Activated naive CD8-positive, alpha-beta T cell treated with anti-CD3 and anti-CD28 coated beads, Interleukin-2, amount 10 ng/mL, durations not matched to agents 7 days and 5 days (primary cell): ENCODE data around the gene TM4SF20. TPM values are rescaled to one million over a fixed set of nuclear protein-coding genes. Genes with fewer than 3 reads are reported as not detected.

Source experiments
- ATAC-seq: fragments of 150-1000 bp; cut with Tn5 transposase; one replicate; pipeline ENCODE4 v1.10.0; 2021; ENCODE audit warnings: low read depth, moderate library complexity
- POLR2A ChIA-PET: fragments of 350-600 bp; sonication (Branson Sonifier 250); formaldehyde crosslinking; loops from one replicate; lab custom pipeline; 2021; ENCODE audit warnings: antibody characterized with exemption; lab: Charles Lee
- DNase-seq: peaks from one replicate; pipeline ENCODE4 v3.0.0; 2021
- H3K27ac Mint-ChIP-seq: one replicate; pipeline ENCODE4 v1.8.0; 2022; ENCODE audit warnings: mild to moderate bottlenecking, mixed read lengths
- H3K27me3 Mint-ChIP-seq: one replicate; pipeline ENCODE4 v1.8.0; 2022; ENCODE audit warnings: mild to moderate bottlenecking, moderate library complexity, mixed read lengths
- H3K36me3 Mint-ChIP-seq: one replicate; pipeline ENCODE4 v1.8.0; 2021; ENCODE audit warnings: mild to moderate bottlenecking, mixed read lengths
- H3K4me1 Mint-ChIP-seq: one replicate; pipeline ENCODE4 v1.8.0; 2021; ENCODE audit warnings: mixed read lengths
- H3K4me3 Mint-ChIP-seq: one replicate; pipeline ENCODE4 v1.8.0; 2022; ENCODE audit warnings: mild to moderate bottlenecking, moderate library complexity, mixed read lengths
- H3K9me3 Mint-ChIP-seq: one replicate; pipeline ENCODE4 v1.8.0; 2021; ENCODE audit warnings: mixed read lengths
- total RNA-seq, 2 experiments: library from RNA; stranded (reverse); gene quantifications; one replicate each; pipeline ENCODE4 v1.2.3, GENCODE V29; 2021

TM4SF20 gene
- total RNA-seq, 2 experiments from 2014 or later, result not detected

DNA sequence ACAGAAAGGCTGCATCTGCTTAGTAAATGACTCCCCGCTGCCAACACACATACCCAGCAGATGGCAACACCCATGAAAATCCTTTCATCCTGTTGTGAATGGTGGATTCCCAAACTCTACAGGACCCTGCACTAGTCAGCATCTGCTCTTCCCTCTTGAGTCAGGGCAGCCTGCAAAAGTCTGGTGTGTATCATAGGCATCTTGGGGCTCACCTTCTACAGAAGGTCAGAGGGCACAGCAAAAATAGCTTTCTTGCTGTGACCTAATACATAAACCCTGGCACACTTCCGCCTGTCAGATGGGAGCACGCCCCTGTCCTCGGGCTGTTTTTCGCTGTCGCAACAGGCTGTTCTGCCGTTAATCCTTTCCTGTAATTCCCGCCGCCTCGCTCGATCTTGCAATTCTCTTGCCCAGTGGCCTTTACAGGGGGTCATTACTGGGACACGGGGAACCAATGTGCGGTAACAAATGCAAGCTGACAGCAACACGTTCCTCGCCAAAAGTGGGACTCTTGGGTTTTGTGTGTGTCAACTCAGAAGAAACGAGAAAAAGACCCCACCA, 28.6 kb upstream of the TM4SF20 start:
- Mint-ChIP-seq H3K36me3 (no peaks in the 10 kb centered on the region), H3K27ac (no peak overlapping the region)
- POLR2A ChIA-PET, result no interaction called here

GRCh38 chr2:227406177-227407031, 27.3 kb upstream of the TM4SF20 start:
- peaks cover 23% of the 10 kb centered on the region for H3K4me1 Mint-ChIP-seq
- H3K27ac Mint-ChIP-seq, result no peak overlapping the region
- no peaks in the 10 kb centered on the region for H3K36me3 Mint-ChIP-seq
- H3K27me3 Mint-ChIP-seq, result no peaks in the 10 kb centered on the region
- no peak overlapping the region for H3K4me3 Mint-ChIP-seq
- POLR2A ChIA-PET, result no interaction called here
- no peak for DNase-seq
- ATAC-seq, result no peak
- H3K9me3 Mint-ChIP-seq, result no peaks in the 10 kb centered on the region

More for the DNA sequence above, 28.6 kb upstream of the TM4SF20 start:
- Mint-ChIP-seq H3K27me3 (no peaks in the 10 kb centered on the region), H3K4me1 (peaks cover 33% of the 10 kb centered on the region), H3K9me3 (no peaks in the 10 kb centered on the region), H3K4me3 (no peak overlapping the region)
- no peak for ATAC-seq
- DNase-seq, result no peak

- Mint-ChIP-seq H3K9me3 (no peaks in the 10 kb centered on the region), H3K27ac (no peak overlapping the region), H3K4me1 (peaks cover 16% of the 10 kb centered on the region), H3K27me3 (no peaks in the 10 kb centered on the region), H3K36me3 (no peaks in the 10 kb centered on the region), H3K4me3 (no peak overlapping the region)
- ATAC-seq (no peak), DNase-seq (no peak)
- POLR2A ChIA-PET, result no interaction called here
Observed at GRCh38 chr2:227404585-227405271, 25.6 kb upstream of the TM4SF20 start.

DNA sequence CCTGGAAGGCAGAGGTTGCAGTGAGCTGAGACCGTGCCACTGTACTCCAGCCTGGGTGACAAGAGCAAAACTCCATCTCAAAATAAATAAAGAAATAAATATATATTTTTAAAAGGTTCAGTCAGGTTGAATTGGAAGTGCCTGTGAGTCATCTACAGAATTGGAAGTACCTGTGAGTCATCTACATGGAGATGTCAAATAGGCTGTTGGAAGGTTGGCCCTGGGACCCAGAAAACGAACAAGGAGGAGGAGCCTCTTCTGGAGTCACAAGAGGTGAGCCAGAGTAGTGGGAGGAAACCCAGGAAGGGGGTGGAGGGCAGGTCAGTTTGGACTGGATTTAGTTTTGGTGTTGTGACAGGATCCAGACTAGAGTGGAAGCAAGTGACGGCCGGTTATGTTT, 23.9 kb upstream of the TM4SF20 start:
- DNase-seq, result no peak
- ATAC-seq, result no peak
- POLR2A ChIA-PET, result no interaction called here

DNA sequence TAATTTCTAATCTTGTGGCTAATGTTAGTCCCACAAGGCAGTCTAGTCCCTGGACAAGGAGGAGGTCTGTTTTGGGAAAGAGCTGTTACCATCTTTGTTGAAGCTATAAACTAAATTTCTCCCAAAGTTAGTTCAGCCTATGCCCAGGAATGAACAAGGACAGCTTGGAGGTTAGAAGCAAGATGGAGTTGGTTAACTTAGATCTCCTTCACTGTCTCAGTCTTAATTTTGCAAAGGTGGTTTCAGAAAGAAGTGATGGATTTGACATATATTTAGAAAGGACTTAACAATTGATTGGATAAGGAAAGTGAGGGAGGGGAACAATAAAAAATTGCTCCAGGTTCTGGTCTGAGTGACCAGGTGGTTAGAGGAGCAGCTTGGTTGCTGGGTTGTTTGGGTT, 23.2 kb upstream of the TM4SF20 start:
- Mint-ChIP-seq H3K4me3 (no peak overlapping the region), H3K4me1 (peaks cover 22% of the 10 kb centered on the region), H3K9me3 (no peaks in the 10 kb centered on the region), H3K36me3 (no peaks in the 10 kb centered on the region), H3K27me3 (no peaks in the 10 kb centered on the region), H3K27ac (no peak overlapping the region)
- DNase-seq, result no peak
- POLR2A ChIA-PET, result no interaction called here
- no peak for ATAC-seq

More for the DNA sequence above, 23.9 kb upstream of the TM4SF20 start:
- H3K4me3 Mint-ChIP-seq, result no peak overlapping the region
- peaks cover 18% of the 10 kb centered on the region for H3K4me1 Mint-ChIP-seq
- H3K36me3 Mint-ChIP-seq, result no peaks in the 10 kb centered on the region
- H3K9me3 Mint-ChIP-seq, result no peaks in the 10 kb centered on the region
- H3K27me3 Mint-ChIP-seq, result no peaks in the 10 kb centered on the region
- H3K27ac Mint-ChIP-seq, result no peak overlapping the region

DNA sequence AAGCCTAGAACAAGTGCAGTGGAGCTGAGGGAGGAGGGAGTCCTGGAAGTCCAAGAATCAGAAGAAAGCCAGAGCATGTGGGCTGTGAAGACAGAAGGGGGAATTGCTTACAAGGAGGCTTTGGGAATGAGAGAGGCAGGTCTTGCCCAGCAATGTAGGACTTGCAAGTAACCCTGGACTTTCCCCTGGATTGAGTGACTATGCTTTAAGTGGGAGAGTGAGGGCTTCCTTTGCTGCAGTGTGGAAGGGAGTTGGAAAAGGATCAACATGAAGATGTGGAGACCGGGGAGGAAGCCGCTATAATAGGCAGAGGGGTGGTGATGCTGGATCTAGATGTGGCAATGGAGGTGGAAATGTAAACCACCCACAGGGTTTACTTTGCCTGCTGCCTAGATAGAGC, 22.4 kb upstream of the TM4SF20 start:
- POLR2A ChIA-PET, result interaction anchor here (0.7 kb wide), 1 partner anchor 8 kb away, joined by 3 read pairs; no protein-coding TSS in a partner anchor
- Mint-ChIP-seq H3K27me3 (no peaks in the 10 kb centered on the region), H3K27ac (no peak overlapping the region), H3K36me3 (no peaks in the 10 kb centered on the region), H3K4me3 (no peak overlapping the region), H3K9me3 (no peaks in the 10 kb centered on the region), H3K4me1 (peaks cover 18% of the 10 kb centered on the region)
- ATAC-seq (no peak), DNase-seq (no peak)

- POLR2A ChIA-PET, result no interaction called here
- no peak for ATAC-seq
- DNase-seq, result no peak
- Mint-ChIP-seq H3K4me1 (peaks cover 7% of the 10 kb centered on the region), H3K27me3 (no peaks in the 10 kb centered on the region), H3K36me3 (no peaks in the 10 kb centered on the region), H3K27ac (no peak overlapping the region), H3K9me3 (no peaks in the 10 kb centered on the region), H3K4me3 (no peak overlapping the region)
Observed at GRCh38 chr2:227398684-227399670, 19.9 kb upstream of the TM4SF20 start.

DNA sequence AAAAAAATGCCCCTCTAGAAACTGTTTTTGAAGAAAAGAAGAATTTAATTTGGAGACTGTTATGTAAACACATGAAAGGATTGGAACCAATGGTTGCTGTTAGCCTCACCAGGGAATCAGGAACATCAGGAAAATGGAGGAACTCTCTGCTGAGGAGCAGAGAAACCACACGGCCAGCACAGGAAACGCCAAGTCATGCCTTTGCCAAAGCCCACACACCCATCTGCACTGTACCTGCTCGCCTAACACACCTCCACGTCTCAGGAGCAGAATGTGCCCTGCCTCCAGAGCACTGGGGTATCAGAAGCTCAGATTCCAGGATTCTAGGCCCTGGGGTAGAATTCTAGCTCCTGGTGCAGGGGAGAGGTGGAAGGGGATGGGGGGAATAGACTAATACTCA, 18.5 kb upstream of the TM4SF20 start:
- Mint-ChIP-seq H3K36me3 (no peaks in the 10 kb centered on the region), H3K27me3 (no peaks in the 10 kb centered on the region), H3K9me3 (no peaks in the 10 kb centered on the region), H3K27ac (no peak overlapping the region), H3K4me3 (no peak overlapping the region), H3K4me1 (peaks cover 7% of the 10 kb centered on the region)
- ATAC-seq, result no peak
- no peak for DNase-seq
- POLR2A ChIA-PET, result no interaction called here

DNA sequence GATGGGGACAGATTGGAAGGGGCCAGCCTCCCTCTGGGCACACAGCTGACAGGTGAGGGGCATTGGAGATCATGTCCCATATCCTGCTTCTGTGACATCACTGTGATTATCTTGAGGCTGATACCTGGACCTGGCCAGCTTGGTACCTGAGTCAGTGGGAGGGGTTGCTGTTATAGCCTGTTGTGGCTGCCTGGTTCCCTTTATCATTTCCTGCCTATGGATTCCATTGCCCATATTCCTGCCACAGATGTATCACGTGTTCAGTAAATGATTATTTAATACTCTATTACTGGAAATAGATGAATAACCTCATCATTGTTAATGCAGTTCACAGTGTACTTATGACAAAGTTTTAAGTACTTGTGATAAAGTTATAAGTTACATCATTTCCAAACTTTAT, 16.4 kb upstream of the TM4SF20 start:
- H3K9me3 Mint-ChIP-seq, result no peaks in the 10 kb centered on the region
- no peaks in the 10 kb centered on the region for H3K27me3 Mint-ChIP-seq
- H3K4me3 Mint-ChIP-seq, result no peak overlapping the region
- no peaks in the 10 kb centered on the region for H3K36me3 Mint-ChIP-seq
- peaks cover 7% of the 10 kb centered on the region for H3K4me1 Mint-ChIP-seq
- POLR2A ChIA-PET, result no interaction called here
- ATAC-seq, result no peak
- H3K27ac Mint-ChIP-seq, result no peak overlapping the region
- no peak for DNase-seq

DNA sequence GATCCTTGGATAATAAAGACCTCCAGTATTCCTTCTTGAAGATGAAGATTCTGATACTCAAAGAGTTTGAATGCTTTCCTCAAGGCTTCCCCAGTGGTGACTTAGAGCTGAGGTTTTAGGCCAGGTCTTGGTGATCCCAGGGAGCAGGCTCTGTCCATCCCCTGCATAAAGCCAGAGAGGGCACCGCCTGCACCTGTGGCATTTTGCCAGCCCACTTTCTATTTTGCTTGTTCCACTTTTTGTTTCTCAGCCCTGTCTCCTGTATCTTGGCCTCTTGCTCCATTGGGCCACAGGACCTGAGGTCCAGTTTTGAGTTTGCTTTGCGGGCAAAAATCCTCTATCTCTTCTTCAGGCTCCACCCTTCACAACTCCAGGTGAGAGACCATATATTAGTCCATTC, 15.3 kb upstream of the TM4SF20 start:
- peaks cover 7% of the 10 kb centered on the region for H3K4me1 Mint-ChIP-seq
- H3K27ac Mint-ChIP-seq, result no peak overlapping the region
- POLR2A ChIA-PET, result no interaction called here
- no peak for DNase-seq
- H3K36me3 Mint-ChIP-seq, result no peaks in the 10 kb centered on the region
- H3K9me3 Mint-ChIP-seq, result no peaks in the 10 kb centered on the region
- no peak overlapping the region for H3K4me3 Mint-ChIP-seq
- H3K27me3 Mint-ChIP-seq, result peaks cover 2% of the 10 kb centered on the region
- no peak for ATAC-seq

- DNase-seq (no peak), ATAC-seq (no peak)
- POLR2A ChIA-PET, result no interaction called here
- Mint-ChIP-seq H3K36me3 (no peaks in the 10 kb centered on the region), H3K27ac (no peak overlapping the region), H3K4me3 (no peak overlapping the region), H3K9me3 (no peaks in the 10 kb centered on the region), H3K27me3 (peaks cover 2% of the 10 kb centered on the region), H3K4me1 (peaks cover 2% of the 10 kb centered on the region)
Observed at GRCh38 chr2:227390468-227391256, 11.6 kb upstream of the TM4SF20 start.

GRCh38 chr2:227389661-227390060, 10.6 kb upstream of the TM4SF20 start:
- no peaks in the 10 kb centered on the region for H3K36me3 Mint-ChIP-seq
- ATAC-seq, result no peak
- H3K4me1 Mint-ChIP-seq, result peaks cover 2% of the 10 kb centered on the region
- H3K4me3 Mint-ChIP-seq, result no peak overlapping the region
- no peaks in the 10 kb centered on the region for H3K9me3 Mint-ChIP-seq
- DNase-seq, result no peak
- no peak overlapping the region for H3K27ac Mint-ChIP-seq
- peaks cover 2% of the 10 kb centered on the region for H3K27me3 Mint-ChIP-seq
- POLR2A ChIA-PET, result no interaction called here
